ENCODE measurements around the gene TBX19.

Gene TBX19

GRCh38 chr1:168320149-168320548 is 39.5 kb downstream of the TBX19 start:
- DNase-seq (ENCODE audit: low spot score) = no peak

- DNase-seq (ENCODE audit: low spot score) = no peak
Measured at GRCh38 chr1:168320800-168321450, 40.2 kb downstream of the TBX19 start.

- DNase-seq (ENCODE audit: low spot score) = no peak
Measured at GRCh38 chr1:168321945-168322344, 41.3 kb downstream of the TBX19 start.

DNA sequence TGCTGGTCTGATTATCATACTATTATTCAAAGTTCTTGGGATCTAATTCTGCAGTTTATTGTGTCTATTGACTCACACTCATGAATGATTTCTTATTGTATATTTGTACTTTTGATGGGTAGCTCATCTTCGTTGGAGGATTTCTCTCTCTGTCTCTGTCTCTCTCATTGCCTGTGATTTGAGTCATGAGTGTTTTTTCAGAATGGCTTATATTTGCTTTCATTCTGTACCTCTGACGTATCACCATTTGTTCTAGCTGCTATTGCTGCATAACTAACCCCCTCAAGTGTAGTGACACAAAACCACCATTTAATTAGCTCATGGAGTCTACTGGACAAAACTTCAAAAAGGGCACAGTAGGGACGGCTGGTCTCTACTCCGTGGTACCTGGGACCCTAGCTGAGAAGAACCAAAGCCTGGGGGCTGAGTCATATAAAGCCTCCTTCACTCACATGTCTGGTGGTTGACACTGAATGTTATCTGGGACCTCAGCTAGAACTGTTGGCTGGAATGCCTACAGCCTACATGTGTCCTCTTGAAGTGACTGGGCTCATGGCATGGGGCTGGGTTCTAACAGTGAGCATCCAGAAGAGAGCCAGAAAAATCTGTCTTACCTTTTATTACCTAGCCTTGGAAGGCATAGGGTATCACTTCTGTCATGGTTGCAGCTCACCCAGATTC is 44.2 kb downstream of the TBX19 start:
- no peak for DNase-seq (ENCODE audit: low spot score)

DNA sequence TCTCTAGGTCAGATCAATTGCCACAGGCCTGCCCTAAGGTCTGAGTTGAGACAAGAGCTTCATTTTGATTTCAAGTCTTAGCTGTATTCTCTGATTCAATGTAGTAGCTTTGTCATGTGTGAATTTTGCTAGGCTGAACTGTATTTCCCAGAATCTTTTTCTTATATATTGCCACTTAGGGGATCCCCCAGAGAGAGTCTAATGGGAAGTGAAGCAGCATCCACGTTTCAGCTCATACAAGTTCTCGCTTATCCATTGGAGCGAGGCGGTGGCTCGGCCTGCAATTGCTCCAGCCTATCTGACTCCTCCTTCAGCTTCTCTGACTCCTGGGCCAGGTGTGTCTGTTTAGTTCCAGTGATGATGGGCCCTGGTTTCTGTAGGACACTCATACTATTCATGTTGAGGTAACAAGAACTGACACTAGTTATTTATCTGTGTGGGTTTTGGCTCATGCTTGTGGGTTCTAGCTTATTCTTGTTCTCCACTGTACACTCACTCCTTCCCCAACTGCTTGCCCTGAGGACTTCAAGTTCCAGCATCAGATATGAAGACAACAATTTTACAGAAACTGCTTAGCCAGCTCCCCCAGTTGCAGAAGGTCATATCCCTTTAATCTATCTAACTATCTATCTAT is 48.2 kb downstream of the TBX19 start:
- no peak for DNase-seq (ENCODE audit: low spot score)

DNA sequence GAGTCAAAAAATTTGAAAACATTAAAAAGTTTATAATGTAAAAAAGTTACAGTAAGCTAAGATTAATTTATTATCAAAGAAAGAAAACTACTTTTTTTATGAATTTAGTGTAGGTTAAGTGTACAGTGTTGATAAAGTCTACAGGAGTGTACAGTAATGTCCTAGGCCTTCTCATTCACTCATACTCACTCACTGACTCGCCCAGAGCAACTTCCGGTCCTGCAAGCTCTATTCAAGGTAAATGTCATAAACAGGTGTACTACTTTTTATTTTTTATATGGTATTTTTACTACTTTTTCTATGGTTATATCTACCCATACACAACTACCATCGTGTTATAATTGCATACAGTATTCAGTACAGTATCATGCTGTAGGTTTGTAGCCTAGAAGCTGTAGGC is 49.6 kb downstream of the TBX19 start:
- no peak for DNase-seq (ENCODE audit: low spot score)

GRCh38 chr1:168331569-168331968 is 50.9 kb downstream of the TBX19 start:
- no peak for DNase-seq (ENCODE audit: low spot score)

- DNase-seq (ENCODE audit: low spot score) = no peak
Measured at GRCh38 chr1:168333562-168334276, 53.0 kb downstream of the TBX19 start.

- DNase-seq (ENCODE audit: low spot score) = no peak
Measured at GRCh38 chr1:168335500-168335899, 54.8 kb downstream of the TBX19 start.

- DNase-seq (ENCODE audit: low spot score) = no peak
Measured at GRCh38 chr1:168338589-168339503, 58.2 kb downstream of the TBX19 start.

DNA sequence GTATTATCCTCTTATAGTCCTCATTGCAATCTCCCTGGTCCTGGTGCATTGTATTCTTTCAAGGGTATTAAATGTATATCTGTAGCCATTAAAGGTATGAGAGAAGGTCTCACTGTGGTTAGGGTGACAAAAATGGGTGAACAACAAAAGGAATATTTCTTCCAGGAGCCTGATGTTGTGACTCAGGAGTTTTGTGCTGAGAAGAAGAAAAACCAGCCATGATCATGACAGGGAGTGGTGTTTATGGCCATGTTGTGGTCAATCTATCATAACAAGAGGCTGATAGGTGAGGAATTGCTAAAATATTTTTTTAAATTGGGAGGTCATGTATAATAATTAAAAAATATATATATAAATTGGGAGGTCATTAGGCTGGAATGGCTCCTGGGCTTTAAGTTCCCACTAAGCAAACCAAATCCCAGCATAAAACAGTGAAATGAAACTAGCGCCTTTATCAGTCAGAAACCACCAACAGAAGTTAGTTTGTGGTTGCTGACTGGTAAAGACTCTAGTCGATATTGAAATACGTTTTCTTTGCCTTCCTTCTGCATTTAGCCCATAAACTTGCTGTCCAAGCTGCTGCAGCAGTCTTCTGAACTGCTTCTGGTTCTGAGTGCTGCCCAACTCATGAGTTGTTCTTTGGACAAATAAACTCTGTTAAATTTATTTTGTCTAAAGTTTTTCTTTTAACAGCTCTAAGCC is 60.3 kb downstream of the TBX19 start:
- DNase-seq (ENCODE audit: low spot score) = no peak

- no peak for DNase-seq (ENCODE audit: low spot score)
Measured at GRCh38 chr1:168341483-168341975, 60.9 kb downstream of the TBX19 start.

DNA sequence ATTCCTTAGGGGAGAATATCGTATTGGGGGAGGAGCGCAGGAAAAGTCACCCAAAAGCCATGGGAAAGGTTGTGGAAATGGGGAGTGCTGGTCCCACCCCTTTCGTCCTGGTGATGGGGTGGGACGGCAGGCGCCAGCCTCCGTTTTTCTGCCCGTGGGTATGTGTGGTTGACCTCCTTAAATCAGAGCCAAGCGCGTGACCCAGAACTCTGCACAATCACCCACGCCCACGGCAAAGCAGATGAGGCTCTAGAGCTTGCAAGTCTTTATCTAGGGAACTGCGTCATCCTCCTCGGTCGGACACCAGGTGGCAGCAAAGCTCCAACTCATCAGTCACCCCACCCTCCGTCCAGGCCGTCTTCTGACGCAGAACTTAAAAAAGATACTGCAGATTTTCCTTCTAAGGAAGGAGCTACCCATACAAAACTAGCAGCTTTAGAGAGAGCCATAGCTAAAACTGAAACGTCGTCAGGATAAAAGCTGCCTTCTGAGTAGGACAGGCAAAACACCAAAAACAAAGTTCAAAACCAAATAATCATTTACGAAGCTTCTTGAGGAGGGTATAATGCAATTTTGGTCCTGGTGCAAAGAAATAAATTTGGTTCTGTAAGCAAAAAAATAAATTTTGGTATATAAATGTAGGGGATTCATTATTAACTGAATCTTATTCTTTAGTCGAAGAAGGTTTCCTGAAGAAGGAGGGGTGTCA is 62.0 kb downstream of the TBX19 start:
- peak; percentile 75 for DNase-seq (ENCODE audit: low spot score)

DNA sequence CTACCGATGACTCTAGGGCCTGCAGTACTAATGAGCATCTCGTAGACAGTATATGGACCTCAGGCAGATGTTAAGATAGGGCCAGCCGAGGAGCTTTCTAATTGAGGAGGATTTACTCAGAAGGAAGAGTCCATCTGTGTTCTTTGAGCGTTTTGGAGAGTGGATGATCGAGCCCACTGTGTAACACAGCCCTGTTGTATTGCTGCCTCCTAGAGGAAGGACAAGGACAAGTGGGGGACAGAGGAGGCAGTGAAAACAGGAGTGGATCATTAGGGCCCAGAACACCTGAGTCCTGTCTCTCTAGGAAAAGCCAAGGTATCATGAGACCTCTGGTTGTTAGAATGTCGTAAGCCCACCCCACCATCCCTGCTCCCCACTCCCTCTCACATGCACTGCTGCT is 62.9 kb downstream of the TBX19 start:
- DNase-seq (ENCODE audit: low spot score) = no peak

DNA sequence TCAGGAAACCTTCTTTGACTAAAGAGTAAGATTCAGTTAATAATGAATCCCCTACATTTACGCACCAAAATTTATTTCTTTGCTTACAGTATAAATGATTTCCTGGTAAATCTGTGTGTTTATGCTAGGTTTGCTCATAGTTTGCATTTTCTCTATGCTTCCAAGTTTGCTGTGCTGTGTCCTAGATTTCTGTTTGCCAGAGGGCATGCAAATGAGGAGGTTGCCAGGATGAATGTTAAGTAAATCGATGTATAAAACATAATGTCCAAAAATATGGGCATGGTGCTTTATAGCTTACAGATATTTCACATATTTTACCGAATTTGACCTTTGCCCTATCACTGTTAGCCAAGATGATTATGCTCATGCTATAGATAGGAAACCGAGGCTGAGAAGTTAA is 63.8 kb downstream of the TBX19 start:
- DNase-seq (ENCODE audit: low spot score) = no peak

DNA sequence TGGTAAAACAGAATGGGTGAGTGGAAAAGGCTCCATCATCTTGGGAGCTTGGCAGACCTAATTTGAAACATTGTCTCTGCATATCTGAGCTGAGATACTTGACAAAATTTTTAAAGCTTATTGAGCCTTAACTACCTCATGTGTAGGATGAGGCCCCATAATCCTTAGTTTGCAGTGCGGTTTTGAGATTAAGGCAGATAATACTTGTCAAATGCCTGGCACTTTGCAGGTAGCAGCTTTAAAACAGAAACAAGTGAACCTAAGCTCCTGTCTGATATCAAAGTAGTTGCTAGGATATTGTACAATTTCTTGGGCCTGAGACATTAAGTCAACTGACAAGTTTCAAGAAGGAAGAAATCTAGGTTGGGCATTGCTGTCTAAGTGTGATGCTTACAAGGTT is 65.3 kb downstream of the TBX19 start:
- no peak for DNase-seq (ENCODE audit: low spot score)

GRCh38 chr1:168347630-168348029 is 67.0 kb downstream of the TBX19 start:
- no peak for DNase-seq (ENCODE audit: low spot score)

GRCh38 chr1:168348146-168348709 is 67.6 kb downstream of the TBX19 start:
- no peak for DNase-seq (ENCODE audit: low spot score)
